Kidney (tissue), 14 donors: ENCODE results near the gene SERPINB8. TPM values are rescaled to one million over a fixed set of nuclear protein-coding genes. Genes with fewer than 3 reads are reported as not detected.

Experiments used
- DNase-seq, 5 donors: peaks; one replicate each; pipeline ENCODE4 v3.0.0-alpha.2; 2013 to 2020
- FAIRE-seq: peaks from 2 replicates; lab custom pipeline; 2012; peaks lifted over from hg19 to GRCh38; lab: Jason Lieb, UNC
- H3K27ac ChIP-seq, 2 donors: one replicate each; pipeline ENCODE4 v1.7.0; 2013; ENCODE audit warnings: low read depth in 2 of 2, low read length in 2 of 2, inconsistent platforms in 1 of 2
- H3K27me3 ChIP-seq: one replicate; pipeline ENCODE4 v1.7.1; 2013; ENCODE audit warnings: low read length, inconsistent platforms; ENCODE audit not compliant: control insufficient read depth, insufficient read depth
- H3K36me3 ChIP-seq, 3 donors: one replicate each; pipeline versions ENCODE4 v1.7.0 to v1.7.1; 2013; ENCODE audit warnings: low read length in 3 of 3, control low read depth in 1 of 3, inconsistent platforms in 1 of 3; ENCODE audit not compliant: insufficient read depth in 3 of 3, control insufficient read depth in 2 of 3
- H3K4me1 ChIP-seq, 3 donors: one replicate each; pipeline versions ENCODE4 v1.7.0 to v1.7.1; 2013; ENCODE audit warnings: low read length in 3 of 3, inconsistent platforms in 1 of 3, low read depth in 1 of 3; ENCODE audit not compliant: control insufficient read depth in 2 of 3, insufficient read depth in 2 of 3
- H3K4me3 ChIP-seq, 3 donors: one replicate each; pipeline versions ENCODE4 v1.7.0 to v1.8.1; 2013; ENCODE audit warnings: low read length in 3 of 3, control low read depth in 1 of 3, inconsistent platforms in 1 of 3
- H3K9ac ChIP-seq, 3 donors: one replicate each; pipeline versions ENCODE4 v1.7.0 to v1.7.1; 2013; ENCODE audit warnings: low read length in 3 of 3, control low read depth in 1 of 3, inconsistent platforms in 1 of 3
- H3K9me3 ChIP-seq, 3 donors: one replicate each; pipeline versions ENCODE4 v1.7.0 to v1.7.1; 2013; ENCODE audit warnings: low read length in 3 of 3, control low read depth in 1 of 3, inconsistent platforms in 1 of 3; ENCODE audit not compliant: control insufficient read depth in 2 of 3, insufficient read depth in 1 of 3
- CTCF ChIP-seq: IDR thresholded peaks from 3 replicates; pipeline ENCODE4 v1.5.1; 2012; ENCODE audit warnings: mild to moderate bottlenecking, moderate library complexity, borderline replicate concordance; ENCODE audit not compliant: insufficient read depth; ENCODE audit errors: extremely low read depth
- intact Hi-C: fragments of 100-400 bp; cut with DNase I; formaldehyde crosslinking; loops from one replicate; pipeline ENCODE4 v1.11.1; 2022
- polyA plus RNA-seq: library from polyadenylated mRNA; stranded (reverse); fragments of 350-450 nt; fragmentation: Illumina TruSeq; extraction: RNeasy Lipid Tissue Mini Kit (QIAGEN cat#74804); gene quantifications from one replicate; pipeline ENCODE4 v1.2.3, GENCODE V29; 2014; ENCODE audit warnings: low read depth, low replicate concordance; ENCODE audit not compliant: insufficient read depth
- total RNA-seq: library from RNA; stranded (reverse); fragmentation: NEBNext Ultra II Directional; extraction: Animal tissue kit (Norgen Biotek cat#: 25700); gene quantifications from one replicate; pipeline ENCODE4 v1.2.1, GENCODE V29; 2021
- donor health status: control.
- donor health status: control.
- donor health status: control.
- donor health status: control.
- donor health status: control.
- donor health status: DM: yes; HTN: yes; CAD: no.
- donor health status: Normal renal cell carcinoma (clear cell type).

SERPINB8 gene
- total and polyA plus RNA-seq, 2 donors from 2014 or later, result 1.9 to 18.1 TPM

DNA sequence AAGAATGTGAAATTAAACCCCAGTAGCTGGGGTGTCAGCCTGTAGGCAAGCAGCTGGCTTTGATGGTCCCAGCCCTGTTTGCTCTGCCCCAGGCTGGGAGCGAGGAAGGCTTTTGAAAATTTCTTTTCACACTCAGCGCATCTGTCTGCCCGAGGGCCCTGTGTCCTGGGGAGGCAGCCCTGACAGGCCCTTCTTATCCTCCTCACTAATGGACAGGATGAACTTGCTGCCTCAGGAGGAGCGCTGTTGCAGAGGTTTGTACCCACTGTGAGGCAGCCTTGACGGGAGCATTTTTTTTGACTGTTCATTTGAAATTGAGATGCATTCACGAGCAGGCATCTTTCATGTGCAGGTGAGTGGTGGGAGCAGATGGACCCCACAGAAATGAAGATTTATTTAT is 62.4 kb downstream of the SERPINB8 start:
- Histone ChIP-seq H3K36me3 (no peaks in the 10 kb centered on the region), H3K4me1 (no peaks in the 10 kb centered on the region), H3K4me3 (no peak overlapping the region), H3K9me3 (no peaks in the 10 kb centered on the region), H3K27me3 (no peaks in the 10 kb centered on the region), H3K9ac (no peak overlapping the region), H3K27ac (no peak overlapping the region)
- FAIRE-seq, result no peak
- intact Hi-C loops, result no loop called here
- no peak for TF ChIP-seq CTCF
- DNase-seq, result peak in 1 of 5 donors; percentile 34

GRCh38 chr18:64037812-64038414 is 68.0 kb downstream of the SERPINB8 start:
- no peak overlapping the region for H3K9ac ChIP-seq
- FAIRE-seq (peak; percentile 41), DNase-seq (peak in 2 of 5 donors; percentile 60 to 68)
- H3K27ac ChIP-seq, result no peak overlapping the region
- H3K4me1 ChIP-seq, result no peaks in the 10 kb centered on the region
- peak; percentile 25 for TF ChIP-seq CTCF
- no peak overlapping the region for H3K4me3 ChIP-seq
- H3K9me3 ChIP-seq, result no peaks in the 10 kb centered on the region
- no peaks in the 10 kb centered on the region for H3K36me3 ChIP-seq
- intact Hi-C loops, result no loop called here
- H3K27me3 ChIP-seq, result no peaks in the 10 kb centered on the region

Other genes starting within 250 kb of the SERPINB8 start
- 0.47 TPM for gene SERPINB7, start 194.7 kb upstream of the SERPINB8 start, total RNA-seq
- gene SERPINB7, start 194.7 kb upstream of the SERPINB8 start, polyA plus RNA-seq, result 0.45 TPM
- gene SERPINB2, start 82.4 kb upstream of the SERPINB8 start, total RNA-seq, result not detected
- not detected for gene SERPINB2, start 82.4 kb upstream of the SERPINB8 start, polyA plus RNA-seq
- gene SERPINB10, start 62.1 kb upstream of the SERPINB8 start, total RNA-seq, result not detected
- gene SERPINB10, start 62.1 kb upstream of the SERPINB8 start, polyA plus RNA-seq, result not detected
- 1.4 TPM for gene HMSD, start 20.8 kb upstream of the SERPINB8 start, total RNA-seq
- not detected for gene HMSD, start 20.8 kb upstream of the SERPINB8 start, polyA plus RNA-seq
- not detected for gene LINC00305, start 179.0 kb downstream of the SERPINB8 start, total RNA-seq
- gene LINC00305, start 179.0 kb downstream of the SERPINB8 start, polyA plus RNA-seq, result not detected